OCI-LY7 (cell line): ENCODE results near the gene SEC14L2. TPM values are rescaled to one million over a fixed set of nuclear protein-coding genes. Genes with fewer than 3 reads are reported as not detected.
A peak's percentile ranks its signal among the peaks of the same experiment; 100 is the strongest.

Experiments
- BruUV-seq: library from RNA; stranded (reverse); fragments of 400-500 nt; replicated peaks from 2 replicates; lab custom pipeline; 2021; lab: Mats Ljungman, UMichigan
- CTCF ChIA-PET: fragments of 300-600 bp; sonication (Branson Sonifier 250); formaldehyde crosslinking; loops from one replicate; lab custom pipeline; 2022; ENCODE audit warnings: antibody characterized with exemption; ENCODE audit not compliant: unreplicated experiment; lab: Charles Lee
- POLR2A ChIA-PET: fragments of 300-600 bp; sonication (Branson Sonifier 250); formaldehyde crosslinking; loops from one replicate; lab custom pipeline; 2022; ENCODE audit warnings: antibody characterized with exemption; lab: Charles Lee
- DNase-seq: peaks from one replicate; pipeline ENCODE4 v3.0.0-alpha.2; 2015; ENCODE audit warnings: low spot score
- H2AFZ ChIP-seq: fragments of 200-600 bp; sonication (generic), shearing (Covaris generic); 2 replicates; pipeline ENCODE4 v1.6.1; 2014; ENCODE audit warnings: mild to moderate bottlenecking, antibody characterized with exemption, low read length, moderate library complexity
- H3K27ac ChIP-seq: fragments of 200-600 bp; sonication (generic); 2 replicates; pipeline ENCODE4 v1.5.1; 2014; ENCODE audit warnings: mixed run types, low read depth, mild to moderate bottlenecking, moderate library complexity, low read length, inconsistent platforms; ENCODE audit not compliant: poor library complexity, severe bottlenecking
- H3K36me3 ChIP-seq: fragments of 200-600 bp; sonication (generic); 2 replicates; pipeline ENCODE4 v1.6.1; 2014; ENCODE audit warnings: mild to moderate bottlenecking, antibody characterized with exemption, low read length, moderate library complexity, mixed read lengths; ENCODE audit not compliant: insufficient read depth
- H3K4me1 ChIP-seq: fragments of 200-600 bp; sonication (generic); 2 replicates; pipeline ENCODE4 v1.5.1; 2014; ENCODE audit warnings: mild to moderate bottlenecking, low read length; ENCODE audit not compliant: insufficient read depth, poor library complexity, severe bottlenecking
- H3K4me2 ChIP-seq: fragments of 200-600 bp; sonication (generic); 2 replicates; pipeline ENCODE4 v1.6.1; 2014; ENCODE audit warnings: mild to moderate bottlenecking, low read length
- H3K4me3 ChIP-seq: fragments of 200-600 bp; sonication (generic); 2 replicates; pipeline ENCODE4 v1.5.1; 2014; ENCODE audit warnings: mild to moderate bottlenecking, low read depth, low read length; ENCODE audit not compliant: poor library complexity, severe bottlenecking
- H3K79me2 ChIP-seq: fragments of 200-600 bp; sonication (generic); 2 replicates; pipeline ENCODE4 v1.6.1; 2016; ENCODE audit warnings: low read depth, mild to moderate bottlenecking, low read length, moderate library complexity, mixed read lengths; ENCODE audit not compliant: insufficient read depth
- H3K9me2 ChIP-seq: fragments of 200-600 bp; sonication (generic); 2 replicates; pipeline ENCODE4 v1.6.1; 2016; ENCODE audit warnings: mild to moderate bottlenecking, low read length, mixed read lengths; ENCODE audit not compliant: insufficient read depth
- H3K9me3 ChIP-seq: fragments of 200-600 bp; sonication (generic); 2 replicates; pipeline ENCODE4 v1.6.1; 2014; ENCODE audit warnings: mild to moderate bottlenecking, mixed run types, low read length, mixed read lengths
- H4K20me1 ChIP-seq: fragments of 200-600 bp; sonication (generic); 2 replicates; pipeline ENCODE4 v1.6.1; 2014; ENCODE audit warnings: mild to moderate bottlenecking, antibody characterized with exemption, low read length, moderate library complexity, mixed read lengths; ENCODE audit not compliant: insufficient read depth
- CTCF ChIP-seq: fragments of 200-600 bp; sonication (generic); conservative IDR thresholded peaks from 2 replicates; pipeline ENCODE4 v1.5.1; 2014; ENCODE audit warnings: mild to moderate bottlenecking, antibody characterized with exemption, low read length, moderate library complexity, mixed read lengths
- EZH2phosphoT487 ChIP-seq: fragments of 200-600 bp; sonication (generic); IDR thresholded peaks from 2 replicates; pipeline ENCODE4 v1.6.1; 2018; ENCODE audit warnings: low read depth, borderline replicate concordance, mild to moderate bottlenecking, mixed run types, antibody characterized with exemption, low read length, moderate library complexity, mixed read lengths
- intact Hi-C: fragments of 100-400 bp; cut with micrococcal nuclease; formaldehyde crosslinking; loops from one replicate; pipeline ENCODE4 v1.10.0; 2022; ENCODE audit not compliant: unreplicated experiment
- total RNA-seq, 2 experiments: library from RNA; depleted of rRNA in 1 of 2; stranded (reverse); fragments of >200 nt in 1 of 2; shearing (Covaris generic) in 1 of 2; gene quantifications; 2 replicates each; pipeline ENCODE4 v1.2.3, GENCODE V29; 2014 to 2022

Gene SEC14L2
- total RNA-seq, 2 experiments from 2014 or later, result 0.11 to 0.22 TPM

- Histone ChIP-seq H3K79me2 (peaks cover 1% of the 10 kb centered on the region; the same call in 1 of the 2 replicates), H4K20me1 (no peaks in the 10 kb centered on the region), H3K27ac (no peak overlapping the region), H2AFZ (no peak overlapping the region), H3K4me3 (no peak overlapping the region), H3K9me3 (no peaks in the 10 kb centered on the region), H3K36me3 (peaks cover 45% of the 10 kb centered on the region), H3K4me2 (no peak overlapping the region), H3K4me1 (peaks cover 5% of the 10 kb centered on the region), H3K9me2 (no peaks in the 10 kb centered on the region)
- intact Hi-C loops, result no loop called here
- TF ChIP-seq EZH2phosphoT487 (no peak), CTCF (no peak)
- no TSS peak for BruUV-seq
- no peak for DNase-seq
- ChIA-PET CTCF (no interaction called here), POLR2A (no interaction called here)
Measured at GRCh38 chr22:30416837-30417236, 20.0 kb downstream of the SEC14L2 start.

GRCh38 chr22:30420347-30421125, 23.7 kb downstream of the SEC14L2 start:
- DNase-seq, result no peak
- Histone ChIP-seq H3K36me3 (peaks cover 41% of the 10 kb centered on the region), H3K4me1 (peaks cover 26% of the 10 kb centered on the region), H2AFZ (no peak overlapping the region), H3K4me2 (no peak overlapping the region), H3K4me3 (no peak overlapping the region), H4K20me1 (no peaks in the 10 kb centered on the region), H3K79me2 (peaks cover 25% of the 10 kb centered on the region; the same call in 1 of the 2 replicates), H3K9me3 (no peaks in the 10 kb centered on the region), H3K9me2 (no peaks in the 10 kb centered on the region), H3K27ac (no peak overlapping the region)
- intact Hi-C loops, result loop anchor here (5.0 to 10.0 kb wide), 3 partner anchors 653 to 1156 kb away; partner anchors contain the start of genes AP1B1, EWSR1, RHBDD3 and UQCR10
- TSS peak; percentile 11 for BruUV-seq
- ChIA-PET POLR2A (no interaction called here), CTCF (no interaction called here)
- TF ChIP-seq CTCF (no peak), EZH2phosphoT487 (no peak)
